Activated T-helper 9 cell treated with anti-CD3 and anti-CD28 coated beads, Interleukin-2, amount 50 U/mL, for 16 hours (primary cell): ENCODE measurements around the gene TNFSF12.

Source experiments
- DNase-seq: peaks from one replicate; pipeline ENCODE4 v3.0.0-alpha.2; 2020; ENCODE audit warnings: low read depth

Gene TNFSF12, protein sequence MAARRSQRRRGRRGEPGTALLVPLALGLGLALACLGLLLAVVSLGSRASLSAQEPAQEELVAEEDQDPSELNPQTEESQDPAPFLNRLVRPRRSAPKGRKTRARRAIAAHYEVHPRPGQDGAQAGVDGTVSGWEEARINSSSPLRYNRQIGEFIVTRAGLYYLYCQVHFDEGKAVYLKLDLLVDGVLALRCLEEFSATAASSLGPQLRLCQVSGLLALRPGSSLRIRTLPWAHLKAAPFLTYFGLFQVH

DNA sequence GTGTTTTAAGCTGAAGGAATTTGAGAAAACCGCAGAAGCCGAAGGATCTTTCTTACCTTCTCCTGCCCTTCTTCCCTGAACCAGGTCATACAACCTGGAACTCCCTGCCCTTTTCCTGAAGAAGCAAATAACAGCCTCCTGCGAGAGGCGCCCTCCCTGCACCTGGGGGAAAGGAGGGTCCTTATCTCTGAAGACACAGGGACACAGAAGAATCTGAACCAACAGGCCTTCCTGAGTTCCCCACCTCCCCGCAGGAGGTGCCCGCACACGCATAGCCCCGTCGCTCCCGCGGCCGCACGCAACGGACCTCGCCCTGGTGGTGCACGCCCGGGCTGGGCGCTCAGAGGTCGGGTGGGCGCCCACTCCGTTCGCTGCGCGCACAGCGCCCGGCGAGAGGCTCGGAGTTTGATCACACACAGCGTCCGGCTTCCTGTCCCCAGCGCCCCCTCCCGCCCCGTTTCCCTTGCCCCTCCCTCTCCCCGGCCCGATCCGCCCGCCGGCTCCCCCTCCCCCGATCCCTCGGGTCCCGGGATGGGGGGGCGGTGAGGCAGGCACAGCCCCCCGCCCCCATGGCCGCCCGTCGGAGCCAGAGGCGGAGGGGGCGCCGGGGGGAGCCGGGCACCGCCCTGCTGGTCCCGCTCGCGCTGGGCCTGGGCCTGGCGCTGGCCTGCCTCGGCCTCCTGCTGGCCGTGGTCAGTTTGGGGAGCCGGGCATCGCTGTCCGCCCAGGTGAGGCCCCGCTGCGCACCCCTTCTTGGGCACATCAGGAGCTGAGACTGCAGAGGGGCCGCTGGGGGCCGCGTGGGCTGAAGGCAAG, at the start of gene TNFSF12:
Gene TNFSF12, plus strand, starts transcription at position 474 of the 816 bp plus-strand sequence. Its CDS starts 96 bp downstream, at position 570.
- DNase-seq = peak; percentile 46

DNA sequence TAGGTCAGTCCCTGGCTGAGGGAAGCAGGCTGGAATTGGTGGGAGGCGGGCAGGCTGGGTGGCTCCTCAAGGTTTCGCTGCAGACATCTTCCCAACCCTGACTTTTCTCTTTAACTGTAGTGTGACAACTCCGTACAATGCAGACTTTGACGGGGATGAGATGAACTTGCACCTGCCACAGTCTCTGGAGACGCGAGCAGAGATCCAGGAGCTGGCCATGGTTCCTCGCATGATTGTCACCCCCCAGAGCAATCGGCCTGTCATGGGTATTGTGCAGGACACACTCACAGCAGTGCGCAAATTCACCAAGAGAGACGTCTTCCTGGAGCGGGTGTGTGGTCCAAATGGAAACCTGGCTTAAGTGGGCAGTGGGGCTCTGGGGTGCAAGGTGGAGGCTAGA, 49.7 kb upstream of the TNFSF12 start:
- DNase-seq = no peak

DNA sequence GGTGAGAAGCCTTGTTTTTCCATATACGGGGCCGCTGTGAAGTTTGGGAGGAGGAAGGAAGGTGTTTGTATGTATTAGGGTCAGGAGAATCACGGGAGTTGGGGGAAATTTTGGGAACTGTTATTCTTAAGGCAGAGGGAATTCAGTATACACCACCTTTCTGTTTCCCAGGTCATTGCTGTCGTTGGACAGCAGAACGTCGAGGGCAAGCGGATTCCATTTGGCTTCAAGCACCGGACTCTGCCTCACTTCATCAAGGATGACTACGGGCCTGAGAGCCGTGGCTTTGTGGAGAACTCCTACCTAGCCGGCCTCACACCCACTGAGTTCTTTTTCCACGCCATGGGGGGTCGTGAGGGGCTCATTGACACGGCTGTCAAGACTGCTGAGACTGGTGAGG, 47.1 kb upstream of the TNFSF12 start:
- DNase-seq = no peak

DNA sequence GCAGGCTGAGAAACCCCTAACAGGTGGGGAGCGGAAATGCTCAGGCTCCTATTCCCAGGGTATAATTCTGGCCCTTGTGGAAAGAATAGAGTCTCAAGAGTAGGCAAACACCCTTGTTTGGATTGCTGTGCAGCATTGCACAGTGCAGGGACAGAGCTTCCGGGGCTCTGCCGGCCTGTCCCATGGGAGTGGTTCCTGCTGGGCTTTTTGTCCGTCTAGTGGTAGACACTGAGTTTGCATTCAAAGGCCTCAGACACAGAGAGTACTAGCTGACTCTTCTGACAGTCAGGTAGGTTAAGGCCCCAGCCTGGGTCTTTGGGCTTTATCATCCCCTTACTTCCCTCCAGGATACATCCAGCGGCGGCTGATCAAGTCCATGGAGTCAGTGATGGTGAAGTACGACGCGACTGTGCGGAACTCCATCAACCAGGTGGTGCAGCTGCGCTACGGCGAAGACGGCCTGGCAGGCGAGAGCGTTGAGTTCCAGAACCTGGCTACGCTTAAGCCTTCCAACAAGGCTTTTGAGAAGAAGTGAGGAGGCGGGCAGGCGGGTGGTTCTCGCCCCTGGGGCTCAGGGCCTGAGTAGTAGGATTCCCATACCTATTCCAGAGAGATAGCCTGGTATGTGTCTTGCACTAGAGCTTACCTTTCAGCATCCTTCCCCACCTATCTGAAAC, 46.5 kb upstream of the TNFSF12 start:
- DNase-seq = no peak

DNA sequence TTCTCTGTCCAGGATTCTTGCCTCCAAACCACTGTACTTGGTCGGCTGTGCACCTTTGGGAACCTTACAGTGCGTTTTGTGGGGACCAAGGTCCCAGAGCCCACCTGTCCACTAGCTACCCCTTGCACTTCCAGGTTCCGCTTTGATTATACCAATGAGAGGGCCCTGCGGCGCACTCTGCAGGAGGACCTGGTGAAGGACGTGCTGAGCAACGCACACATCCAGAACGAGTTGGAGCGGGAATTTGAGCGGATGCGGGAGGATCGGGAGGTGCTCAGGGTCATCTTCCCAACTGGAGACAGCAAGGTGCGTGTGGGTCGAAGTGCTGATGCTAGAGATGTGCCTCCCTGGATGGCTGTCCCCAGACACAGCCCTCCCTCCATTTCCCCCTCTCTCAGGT, 45.9 kb upstream of the TNFSF12 start:
- DNase-seq = no peak

DNA sequence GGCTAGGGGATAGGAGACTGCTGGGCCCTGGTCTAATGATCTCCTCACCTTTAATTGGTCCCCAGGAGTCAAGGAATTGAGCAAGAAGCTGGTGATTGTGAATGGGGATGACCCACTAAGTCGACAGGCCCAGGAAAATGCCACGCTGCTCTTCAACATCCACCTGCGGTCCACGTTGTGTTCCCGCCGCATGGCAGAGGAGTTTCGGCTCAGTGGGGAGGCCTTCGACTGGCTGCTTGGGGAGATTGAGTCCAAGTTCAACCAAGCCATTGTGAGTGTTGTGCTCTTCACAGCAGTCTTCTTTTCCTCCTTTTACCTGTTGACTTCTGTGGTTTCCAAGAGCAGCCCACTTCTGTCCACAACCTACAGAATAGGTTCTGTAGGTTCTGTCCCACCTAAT, 45.3 kb upstream of the TNFSF12 start:
- no peak for DNase-seq

DNA sequence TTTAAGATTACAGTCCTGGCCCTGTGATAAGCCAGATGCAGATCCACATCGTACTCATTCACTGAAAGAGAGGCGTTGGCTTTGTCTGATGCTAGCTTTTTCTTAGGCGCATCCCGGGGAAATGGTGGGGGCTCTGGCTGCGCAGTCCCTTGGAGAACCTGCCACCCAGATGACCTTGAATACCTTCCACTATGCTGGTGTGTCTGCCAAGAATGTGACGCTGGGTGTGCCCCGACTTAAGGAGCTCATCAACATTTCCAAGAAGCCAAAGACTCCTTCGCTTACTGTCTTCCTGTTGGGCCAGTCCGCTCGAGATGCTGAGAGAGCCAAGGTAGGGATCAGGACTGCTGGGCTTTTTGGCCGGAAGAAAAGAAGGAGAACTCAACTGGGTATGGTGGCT, 40.7 kb upstream of the TNFSF12 start:
- no peak for DNase-seq

DNA sequence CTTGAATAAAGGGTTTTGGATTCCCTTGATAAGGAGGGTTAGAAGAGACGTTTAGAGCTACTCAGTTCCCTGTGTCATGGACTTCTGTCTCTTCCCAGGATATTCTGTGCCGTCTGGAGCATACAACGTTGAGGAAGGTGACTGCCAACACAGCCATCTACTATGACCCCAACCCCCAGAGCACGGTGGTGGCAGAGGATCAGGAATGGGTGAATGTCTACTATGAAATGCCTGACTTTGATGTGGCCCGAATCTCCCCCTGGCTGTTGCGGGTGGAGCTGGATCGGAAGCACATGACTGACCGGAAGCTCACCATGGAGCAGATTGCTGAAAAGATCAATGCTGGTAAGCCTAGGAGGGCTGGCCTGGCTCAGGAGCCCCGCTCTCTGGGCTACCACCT, 40.0 kb upstream of the TNFSF12 start:
- no peak for DNase-seq

DNA sequence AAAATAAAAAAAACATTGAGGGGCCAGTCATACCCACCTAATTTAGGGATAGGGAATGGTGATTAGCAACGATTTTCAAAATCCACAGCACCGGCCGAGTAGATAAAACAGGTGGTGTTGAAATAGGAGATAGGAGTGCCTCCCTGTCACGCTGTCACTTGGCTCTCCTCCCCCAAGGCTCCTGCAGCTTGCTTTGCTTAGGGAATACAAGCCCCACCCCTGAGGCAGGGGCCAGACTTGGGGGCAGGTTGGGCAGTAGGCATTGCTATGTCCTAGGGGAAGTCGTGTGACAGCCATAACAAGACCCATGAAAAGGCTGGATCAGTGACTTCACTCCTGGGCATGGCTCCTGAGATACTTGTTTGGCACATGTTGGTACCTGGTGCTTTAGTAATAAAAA, 38.9 kb upstream of the TNFSF12 start:
- no peak for DNase-seq

DNA sequence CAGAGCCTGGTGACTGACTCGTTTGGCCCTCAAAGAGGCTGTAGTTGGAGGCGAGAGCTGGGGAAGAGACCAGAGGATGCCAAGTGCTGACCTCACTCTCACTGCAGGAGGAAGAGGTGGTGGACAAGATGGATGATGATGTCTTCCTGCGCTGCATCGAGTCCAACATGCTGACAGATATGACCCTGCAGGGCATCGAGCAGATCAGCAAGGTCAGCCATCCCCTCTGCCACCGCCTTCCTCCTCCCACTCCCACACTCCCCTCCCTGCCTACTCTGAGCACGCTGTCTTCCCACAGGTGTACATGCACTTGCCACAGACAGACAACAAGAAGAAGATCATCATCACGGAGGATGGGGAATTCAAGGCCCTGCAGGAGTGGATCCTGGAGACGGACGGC, 37.8 kb upstream of the TNFSF12 start:
- no peak for DNase-seq

DNA sequence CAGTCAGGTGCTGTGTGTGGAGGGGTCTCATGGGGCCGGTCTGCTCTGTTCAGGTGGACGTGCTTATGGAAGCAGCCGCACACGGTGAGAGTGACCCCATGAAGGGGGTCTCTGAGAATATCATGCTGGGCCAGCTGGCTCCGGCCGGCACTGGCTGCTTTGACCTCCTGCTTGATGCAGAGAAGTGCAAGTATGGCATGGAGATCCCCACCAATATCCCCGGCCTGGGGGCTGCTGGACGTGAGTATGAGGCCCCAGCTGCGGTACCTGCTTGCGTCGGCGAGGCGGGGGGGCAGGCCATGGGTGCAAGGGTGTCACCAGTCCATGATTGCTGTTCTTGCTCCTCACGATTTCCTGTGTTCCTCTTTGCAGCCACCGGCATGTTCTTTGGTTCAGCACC, 36.8 kb upstream of the TNFSF12 start:
- DNase-seq = no peak

DNA sequence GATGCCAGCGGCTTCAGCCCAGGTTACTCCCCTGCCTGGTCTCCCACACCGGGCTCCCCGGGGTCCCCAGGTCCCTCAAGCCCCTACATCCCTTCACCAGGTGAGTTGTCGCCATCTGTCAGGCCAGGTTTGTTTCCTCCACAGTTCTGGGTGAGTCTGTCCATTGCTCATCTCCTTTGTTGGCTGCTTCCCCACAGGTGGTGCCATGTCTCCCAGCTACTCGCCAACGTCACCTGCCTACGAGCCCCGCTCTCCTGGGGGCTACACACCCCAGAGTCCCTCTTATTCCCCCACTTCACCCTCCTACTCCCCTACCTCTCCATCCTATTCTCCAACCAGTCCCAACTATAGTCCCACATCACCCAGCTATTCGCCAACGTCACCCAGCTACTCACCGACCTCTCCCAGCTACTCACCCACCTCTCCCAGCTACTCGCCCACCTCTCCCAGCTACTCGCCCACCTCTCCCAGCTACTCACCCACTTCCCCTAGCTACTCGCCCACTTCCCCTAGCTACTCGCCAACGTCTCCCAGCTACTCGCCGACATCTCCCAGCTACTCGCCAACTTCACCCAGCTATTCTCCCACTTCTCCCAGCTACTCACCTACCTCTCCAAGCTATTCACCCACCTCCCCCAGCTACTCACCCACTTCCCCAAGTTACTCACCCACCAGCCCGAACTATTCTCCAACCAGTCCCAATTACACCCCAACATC, 35.9 kb upstream of the TNFSF12 start:
- DNase-seq = no peak

DNA sequence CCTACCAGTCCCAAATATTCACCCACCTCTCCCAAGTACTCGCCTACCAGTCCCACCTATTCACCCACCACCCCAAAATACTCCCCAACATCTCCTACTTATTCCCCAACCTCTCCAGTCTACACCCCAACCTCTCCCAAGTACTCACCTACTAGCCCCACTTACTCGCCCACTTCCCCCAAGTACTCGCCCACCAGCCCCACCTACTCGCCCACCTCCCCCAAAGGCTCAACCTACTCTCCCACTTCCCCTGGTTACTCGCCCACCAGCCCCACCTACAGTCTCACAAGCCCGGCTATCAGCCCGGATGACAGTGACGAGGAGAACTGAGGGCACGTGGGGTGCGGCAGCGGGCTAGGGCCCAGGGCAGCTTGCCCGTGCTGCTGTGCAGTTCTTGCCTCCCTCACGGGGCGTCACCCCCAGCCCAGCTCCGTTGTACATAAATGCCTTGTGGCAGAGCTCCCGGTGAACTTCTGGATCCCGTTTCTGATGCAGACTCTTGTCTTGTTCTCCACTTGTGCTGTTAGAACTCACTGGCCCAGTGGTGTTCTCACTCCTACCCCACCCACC, 34.9 kb upstream of the TNFSF12 start:
- DNase-seq = no peak

DNA sequence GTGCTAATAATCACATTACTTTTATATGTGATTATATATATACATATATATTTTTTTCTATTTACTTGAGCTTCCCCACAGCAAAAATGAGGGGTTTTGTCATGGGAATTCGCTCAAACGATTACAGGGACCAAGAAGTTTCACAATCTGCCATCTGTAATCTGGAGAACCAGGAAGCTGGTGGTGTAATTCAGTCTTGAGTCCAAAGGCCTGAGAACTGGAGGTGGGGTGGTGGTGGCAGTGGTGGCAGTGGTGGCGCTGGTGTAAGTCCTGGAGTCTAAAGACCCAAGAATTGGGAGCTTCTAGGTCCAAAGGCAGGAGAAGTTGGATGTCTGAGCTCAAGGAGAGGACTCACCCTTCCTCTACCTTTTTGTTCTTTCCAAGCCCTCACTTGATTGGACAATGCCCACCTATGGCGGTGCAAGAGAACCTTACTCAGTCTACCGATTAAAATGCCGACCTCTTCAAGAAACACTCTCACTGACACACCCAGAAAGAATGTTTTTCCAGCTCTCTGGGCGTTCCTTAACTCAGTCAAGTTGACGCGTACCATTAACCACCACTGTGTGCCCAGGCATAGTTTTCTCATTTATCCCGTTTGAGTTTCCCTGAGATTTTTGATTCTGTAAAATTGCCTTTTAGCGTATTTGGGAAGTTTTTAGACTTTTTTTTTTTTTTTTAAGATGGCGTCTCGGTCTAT, 32.8 kb upstream of the TNFSF12 start:
- no peak for DNase-seq

DNA sequence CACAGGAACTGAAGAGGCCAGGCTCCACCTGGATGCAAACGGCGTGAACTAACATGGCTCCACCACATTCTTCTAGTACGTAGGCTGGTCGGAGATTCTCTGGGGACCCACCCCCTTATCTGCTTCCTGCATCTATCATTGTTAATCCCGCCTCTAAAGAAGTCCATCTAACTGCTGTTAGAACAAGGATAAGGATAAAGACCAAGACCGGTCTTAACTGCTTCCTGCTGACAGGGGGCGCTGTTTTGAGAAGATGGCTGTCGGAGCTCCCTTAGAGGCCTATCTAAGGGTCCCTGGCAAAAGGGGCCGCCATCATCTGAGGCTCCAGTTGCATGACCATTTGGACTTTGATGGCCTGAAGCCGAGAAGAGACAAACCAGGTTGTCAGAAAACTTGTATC, 25.8 kb upstream of the TNFSF12 start:
- DNase-seq = no peak

DNA sequence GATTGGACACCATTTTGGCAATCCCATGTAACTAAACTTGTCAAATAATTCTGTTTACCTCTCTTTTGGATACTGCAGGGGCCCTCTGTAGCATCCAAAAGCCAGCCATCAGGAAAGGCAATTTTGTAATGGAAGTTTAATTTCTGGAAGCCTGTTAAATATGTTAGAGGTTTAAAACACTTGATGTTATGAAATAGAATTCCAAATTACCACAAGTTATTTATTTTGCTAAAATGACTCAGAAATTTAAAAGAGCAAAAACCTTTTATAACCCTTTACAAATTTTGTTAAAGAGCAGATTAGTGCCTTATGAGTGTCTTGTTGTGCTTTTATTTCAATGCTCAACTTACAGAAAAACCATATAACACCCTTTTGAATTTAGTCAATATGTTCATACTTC, 20.0 kb upstream of the TNFSF12 start:
- no peak for DNase-seq

DNA sequence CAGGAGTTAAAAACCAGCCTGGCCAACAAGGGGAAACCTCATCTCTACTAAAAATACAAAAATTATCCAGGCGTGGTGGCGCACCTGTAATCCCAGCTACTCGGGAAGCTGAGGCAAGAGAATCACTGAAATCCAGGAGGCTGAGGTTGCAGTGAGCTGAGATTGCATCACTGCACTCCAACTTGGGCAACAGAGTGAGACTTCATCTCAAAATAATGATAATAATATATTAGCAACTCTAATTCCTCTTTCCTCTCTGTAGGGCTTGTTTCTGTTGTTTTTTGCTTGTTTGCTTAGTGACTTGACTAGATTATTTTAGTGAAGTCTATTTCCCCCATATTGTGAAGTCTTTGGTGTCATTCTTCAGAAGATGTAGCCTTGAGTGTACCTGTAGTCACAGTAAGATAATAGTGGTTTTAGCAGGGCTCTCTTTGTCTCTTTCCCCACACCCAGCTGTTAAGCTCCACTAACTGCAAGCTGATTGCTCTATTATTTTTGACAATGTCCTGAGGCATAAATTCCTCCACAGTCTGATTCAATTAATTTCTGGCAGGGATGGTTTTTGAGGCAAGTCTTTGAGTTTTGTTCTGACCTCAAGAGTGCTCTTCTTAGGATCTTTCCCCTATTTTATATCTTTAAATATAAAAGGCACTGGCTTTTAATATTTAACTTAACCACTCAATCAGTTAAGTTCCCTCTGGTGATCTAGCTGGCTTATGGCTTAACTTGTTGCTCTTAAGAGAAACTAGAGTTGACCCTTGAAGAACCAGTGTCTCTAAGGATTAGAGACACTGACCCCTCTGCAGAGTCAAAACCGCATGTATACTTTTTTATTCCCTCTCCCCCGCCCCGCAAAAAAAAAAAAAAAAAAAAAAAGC, 18.6 kb upstream of the TNFSF12 start:
- DNase-seq = no peak

DNA sequence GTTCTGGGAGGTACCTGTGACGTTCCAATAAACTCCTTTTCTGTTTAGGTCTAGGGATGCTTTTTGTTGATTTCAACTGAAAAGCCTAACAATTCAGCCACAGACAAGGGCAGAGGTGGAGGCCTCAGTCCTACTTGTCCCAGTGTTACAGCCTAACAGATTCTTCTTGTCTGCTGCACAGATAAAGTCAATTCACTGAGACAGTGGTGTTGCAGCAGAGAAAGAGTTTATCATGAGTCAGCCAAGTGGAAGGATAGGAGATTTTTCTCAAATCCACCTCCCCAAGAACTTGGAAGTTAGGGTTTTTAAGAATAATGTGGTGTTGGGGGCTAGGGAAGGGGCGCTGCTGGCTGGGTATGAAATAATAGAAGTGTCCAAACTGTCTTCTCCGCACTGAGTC, 10.8 kb upstream of the TNFSF12 start:
- no peak for DNase-seq

DNA sequence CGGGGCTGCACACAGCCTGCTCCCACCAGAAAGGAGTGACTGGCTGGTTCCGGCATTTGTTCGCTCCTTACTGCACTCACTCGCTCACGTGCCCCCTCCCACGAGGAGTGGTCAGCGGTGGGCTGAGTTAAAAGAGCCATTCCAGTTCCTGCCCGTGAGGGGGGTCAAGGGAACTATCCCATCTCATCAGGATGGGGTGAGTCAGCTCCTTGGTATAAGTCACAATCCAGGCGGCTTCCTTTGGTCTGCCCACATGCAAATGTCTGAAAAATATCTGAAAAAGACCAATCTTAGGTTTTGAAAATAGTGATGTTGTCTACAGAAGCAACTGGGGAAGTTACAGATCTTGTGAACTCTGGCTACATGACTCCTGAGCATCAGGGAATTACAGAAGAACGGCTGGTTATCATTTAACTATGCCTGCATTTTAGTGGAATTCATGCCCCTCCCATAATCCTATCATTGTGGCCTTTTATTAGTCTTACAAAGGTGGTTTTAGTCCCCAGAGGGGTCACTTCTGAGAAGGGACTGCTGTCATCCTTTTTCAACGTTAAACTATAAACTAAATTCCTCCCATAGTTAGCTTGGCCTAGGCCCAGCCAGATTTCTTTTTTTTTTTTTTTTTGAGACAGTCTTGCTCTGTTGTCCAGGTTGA, 9.8 kb upstream of the TNFSF12 start:
- no peak for DNase-seq

DNA sequence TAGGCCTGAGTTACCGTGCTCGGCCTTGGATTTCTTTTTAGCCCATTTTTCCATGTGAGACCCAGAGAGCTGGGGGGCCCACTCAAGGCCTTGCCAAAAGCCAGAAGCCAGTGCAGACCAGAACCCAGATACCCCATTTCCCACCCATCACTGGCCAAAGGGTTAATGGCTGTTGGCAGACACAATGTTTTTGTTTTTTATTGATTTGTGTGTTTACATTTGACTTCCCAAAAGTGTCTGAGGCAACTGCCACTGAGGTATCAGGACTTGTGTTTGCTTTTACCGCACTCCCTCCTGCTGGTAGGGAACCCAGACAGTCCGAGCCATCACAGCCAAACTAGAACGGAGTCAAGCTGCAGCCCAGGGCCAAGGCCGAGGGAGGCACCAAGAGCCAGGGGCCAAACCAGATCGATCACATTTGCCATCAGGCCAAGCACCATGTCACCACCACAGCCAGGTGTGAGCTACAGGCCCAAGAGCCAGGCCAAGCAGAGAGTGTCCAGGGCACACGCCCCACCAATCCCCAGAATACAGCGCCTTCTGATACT, 7.7 kb upstream of the TNFSF12 start:
- DNase-seq = no peak
